ENCODE results near the gene ILRUN.
A peak's percentile ranks its signal among the peaks of the same experiment; 100 is the strongest.

Gene ILRUN

GRCh38 chr6:34701199-34701598, 4.6 kb upstream of the ILRUN start:
- in situ Hi-C loops (cut with HindIII; ENCODE audit: low pct_ligation_motif_present, low sequenced_read_pairs) = no loop called here
- no peak for TF ChIP-seq CTCF (IDR thresholded peaks at IDR 0.05; ENCODE audit: low read depth, low read length, missing control alignments)
- H3K4me3 ChIP-seq (ENCODE audit: low read depth, low read length) = no peak overlapping the region
- DNase-seq = no peak
- H3K36me3 ChIP-seq (replicated peaks) = no peaks in the 10 kb centered on the region
- H3K27me3 ChIP-seq (replicated peaks) = no peaks in the 10 kb centered on the region
- no peak overlapping the region for H3K27ac ChIP-seq

DNA sequence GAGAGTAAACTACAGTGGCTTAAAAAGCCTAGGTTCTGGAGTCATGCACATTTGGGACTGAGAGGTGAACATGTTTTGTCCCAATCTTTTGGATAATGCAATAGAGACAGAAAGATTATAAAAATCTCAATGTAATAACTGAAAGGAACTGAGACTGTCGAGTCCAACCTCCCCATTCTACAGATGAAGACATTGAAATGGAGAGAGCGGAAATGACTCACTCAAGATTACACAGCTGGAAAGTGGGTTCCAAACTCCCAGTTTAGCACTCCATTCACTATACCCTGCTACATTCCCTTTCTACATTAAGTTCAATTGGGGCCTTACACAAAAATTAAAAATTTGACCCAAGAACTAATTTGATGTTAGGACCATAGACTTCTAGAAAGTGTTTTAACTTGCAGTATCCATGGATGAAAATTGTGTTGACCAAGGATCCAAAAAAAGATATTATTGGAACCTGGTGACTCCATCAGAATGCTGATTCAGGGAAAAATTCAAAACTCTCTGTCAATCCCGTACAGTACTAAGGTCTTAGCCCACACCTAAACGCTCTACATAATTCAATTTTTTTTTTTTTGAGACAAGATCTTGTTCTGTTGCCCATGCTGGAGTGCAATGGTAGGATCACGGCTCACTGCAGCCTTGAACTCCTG, 1.5 kb upstream of the ILRUN start:
- H3K4me3 ChIP-seq (ENCODE audit: low read depth, low read length) = no peak overlapping the region
- no peak for DNase-seq
- TF ChIP-seq CTCF (IDR thresholded peaks at IDR 0.05; ENCODE audit: low read depth, low read length, missing control alignments) = no peak
- H3K36me3 ChIP-seq (replicated peaks) = no peaks in the 10 kb centered on the region
- in situ Hi-C loops (cut with HindIII; ENCODE audit: low pct_ligation_motif_present, low sequenced_read_pairs) = no loop called here
- no peak overlapping the region for H3K27ac ChIP-seq
- no peaks in the 10 kb centered on the region for H3K27me3 ChIP-seq (replicated peaks)

DNA sequence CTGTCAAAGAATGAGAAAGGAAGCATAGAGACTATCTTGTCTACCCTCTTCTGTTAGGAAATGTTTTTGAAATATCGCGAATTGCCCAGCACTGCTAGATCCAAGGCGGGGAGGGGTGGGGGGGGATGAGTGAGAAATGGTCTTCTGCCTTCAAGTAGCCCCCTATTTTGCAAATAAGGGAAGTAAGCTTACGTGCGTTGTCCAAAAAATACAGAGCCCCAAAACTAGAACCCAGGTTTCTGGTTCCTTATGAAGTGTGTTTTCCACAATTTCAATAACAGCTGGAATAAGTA, 923 bp upstream of the ILRUN start:
- Histone ChIP-seq H3K27me3 (replicated peaks) (no peaks in the 10 kb centered on the region), H3K27ac (no peak overlapping the region), H3K36me3 (replicated peaks) (no peaks in the 10 kb centered on the region), H3K4me3 (ENCODE audit: low read depth, low read length) (peak overlapping the region; percentile 74)
- in situ Hi-C loops (cut with HindIII; ENCODE audit: low pct_ligation_motif_present, low sequenced_read_pairs) = no loop called here
- no peak for TF ChIP-seq CTCF (IDR thresholded peaks at IDR 0.05; ENCODE audit: low read depth, low read length, missing control alignments)
- DNase-seq = no peak

- Histone ChIP-seq H3K4me3 (ENCODE audit: low read depth, low read length) (peak overlapping the region; percentile 85), H3K27ac (peak overlapping the region; percentile 56), H3K36me3 (replicated peaks) (no peaks in the 10 kb centered on the region), H3K27me3 (replicated peaks) (no peaks in the 10 kb centered on the region)
- in situ Hi-C loops (cut with HindIII; ENCODE audit: low pct_ligation_motif_present, low sequenced_read_pairs) = no loop called here
- DNase-seq = no peak
- no peak for TF ChIP-seq CTCF (IDR thresholded peaks at IDR 0.05; ENCODE audit: low read depth, low read length, missing control alignments)
These were observed 303 bp downstream of the ILRUN start for GRCh38 chr6:34696189-34696738.

- H3K36me3 ChIP-seq (replicated peaks) = no peaks in the 10 kb centered on the region
- in situ Hi-C loops (cut with HindIII; ENCODE audit: low pct_ligation_motif_present, low sequenced_read_pairs) = no loop called here
- H3K27ac ChIP-seq = no peak overlapping the region
- no peak for TF ChIP-seq CTCF (IDR thresholded peaks at IDR 0.05; ENCODE audit: low read depth, low read length, missing control alignments)
- DNase-seq = no peak
- peak overlapping the region; percentile 85 for H3K4me3 ChIP-seq (ENCODE audit: low read depth, low read length)
- H3K27me3 ChIP-seq (replicated peaks) = no peaks in the 10 kb centered on the region
These were observed 808 bp downstream of the ILRUN start for GRCh38 chr6:34695729-34696188.

GRCh38 chr6:34692280-34692679, 4.3 kb downstream of the ILRUN start:
- in situ Hi-C loops (cut with HindIII; ENCODE audit: low pct_ligation_motif_present, low sequenced_read_pairs) = no loop called here
- Histone ChIP-seq H3K27me3 (replicated peaks) (no peaks in the 10 kb centered on the region), H3K27ac (no peak overlapping the region)

More at GRCh38 chr6:34692280-34692679, 4.3 kb downstream of the ILRUN start:
- no peak for TF ChIP-seq CTCF (IDR thresholded peaks at IDR 0.05; ENCODE audit: low read depth, low read length, missing control alignments)
- no peak for DNase-seq
- Histone ChIP-seq H3K4me3 (ENCODE audit: low read depth, low read length) (no peak overlapping the region), H3K36me3 (replicated peaks) (no peaks in the 10 kb centered on the region)

Data from brain microvascular endothelial cell (primary cell).